Measurements from ENCODE around the gene FBF1.

Gene FBF1

GRCh38 chr17:75913537-75914210, 27.2 kb downstream of the FBF1 start:
- FAIRE-seq, result no peak

GRCh38 chr17:75910699-75911098, 30.1 kb downstream of the FBF1 start:
- FAIRE-seq, result no peak

- no peak for FAIRE-seq
These were observed 31.0 kb downstream of the FBF1 start for GRCh38 chr17:75909812-75910274.

GRCh38 chr17:75909051-75909811, 31.6 kb downstream of the FBF1 start:
- no peak for FAIRE-seq

GRCh38 chr17:75908201-75908600, 32.6 kb downstream of the FBF1 start:
- FAIRE-seq, result no peak

- FAIRE-seq, result no peak
These were observed 34.5 kb downstream of the FBF1 start for GRCh38 chr17:75906143-75906884.

- no peak for FAIRE-seq
These were observed 35.9 kb downstream of the FBF1 start, which contains the start of gene MRPL38 for GRCh38 chr17:75904749-75905521. Gene MRPL38, minus strand, starts transcription at chr17:75904884. Its CDS starts 9 bp downstream, at chr17:75904875.

- FAIRE-seq, result no peak
These were observed 38.4 kb downstream of the FBF1 start for GRCh38 chr17:75902406-75902805.

- no peak for FAIRE-seq
These were observed 39.1 kb downstream of the FBF1 start for GRCh38 chr17:75901727-75902126.

GRCh38 chr17:75900691-75901533, 39.9 kb downstream of the FBF1 start:
- no peak for FAIRE-seq

- no peak for FAIRE-seq
These were observed 40.9 kb downstream of the FBF1 start for GRCh38 chr17:75899767-75900468.

- no peak for FAIRE-seq
These were observed 41.5 kb downstream of the FBF1 start for GRCh38 chr17:75899353-75899752.

- FAIRE-seq, result no peak
These were observed 42.1 kb downstream of the FBF1 start for GRCh38 chr17:75898791-75899190.

GRCh38 chr17:75898065-75898464, 42.8 kb downstream of the FBF1 start:
- FAIRE-seq, result no peak

GRCh38 chr17:75897160-75898019, 43.5 kb downstream of the FBF1 start:
- FAIRE-seq, result no peak

- FAIRE-seq, result no peak
These were observed 44.3 kb downstream of the FBF1 start, which contains the start of gene TRIM65 for GRCh38 chr17:75896415-75897159. Gene TRIM65, minus strand, starts transcription at chr17:75896951. Its CDS starts 14 bp downstream, at chr17:75896937.

- no peak for FAIRE-seq
These were observed 45.3 kb downstream of the FBF1 start for GRCh38 chr17:75895370-75896155.

GRCh38 chr17:75894049-75894733, 46.7 kb downstream of the FBF1 start:
- FAIRE-seq, result no peak
